Measurements from ENCODE around the gene CACTIN.

DNA sequence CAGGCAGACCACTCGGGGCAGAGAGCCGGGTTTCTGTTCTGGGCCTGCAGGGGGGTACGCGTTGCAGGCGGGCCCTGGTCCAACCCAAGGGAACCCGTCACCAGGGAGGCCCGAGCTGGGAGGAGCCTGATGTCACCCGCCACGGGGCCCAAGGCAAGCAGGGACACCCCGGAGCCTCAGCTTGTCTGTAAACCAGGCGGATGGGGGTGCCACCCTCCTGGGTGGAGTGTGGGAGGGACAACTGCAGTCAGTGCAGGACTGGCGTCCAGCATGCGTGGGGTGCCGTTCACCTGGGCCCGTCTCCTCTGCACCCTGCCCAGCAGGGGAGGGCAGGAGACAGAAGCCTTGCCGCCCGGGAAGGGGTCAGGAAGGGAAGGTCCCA lies 7.0 kb downstream of the CACTIN start:
- TF ChIP-seq, protein P1, sequence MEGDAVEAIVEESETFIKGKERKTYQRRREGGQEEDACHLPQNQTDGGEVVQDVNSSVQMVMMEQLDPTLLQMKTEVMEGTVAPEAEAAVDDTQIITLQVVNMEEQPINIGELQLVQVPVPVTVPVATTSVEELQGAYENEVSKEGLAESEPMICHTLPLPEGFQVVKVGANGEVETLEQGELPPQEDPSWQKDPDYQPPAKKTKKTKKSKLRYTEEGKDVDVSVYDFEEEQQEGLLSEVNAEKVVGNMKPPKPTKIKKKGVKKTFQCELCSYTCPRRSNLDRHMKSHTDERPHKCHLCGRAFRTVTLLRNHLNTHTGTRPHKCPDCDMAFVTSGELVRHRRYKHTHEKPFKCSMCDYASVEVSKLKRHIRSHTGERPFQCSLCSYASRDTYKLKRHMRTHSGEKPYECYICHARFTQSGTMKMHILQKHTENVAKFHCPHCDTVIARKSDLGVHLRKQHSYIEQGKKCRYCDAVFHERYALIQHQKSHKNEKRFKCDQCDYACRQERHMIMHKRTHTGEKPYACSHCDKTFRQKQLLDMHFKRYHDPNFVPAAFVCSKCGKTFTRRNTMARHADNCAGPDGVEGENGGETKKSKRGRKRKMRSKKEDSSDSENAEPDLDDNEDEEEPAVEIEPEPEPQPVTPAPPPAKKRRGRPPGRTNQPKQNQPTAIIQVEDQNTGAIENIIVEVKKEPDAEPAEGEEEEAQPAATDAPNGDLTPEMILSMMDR (IDR thresholded peaks at IDR 0.05; ENCODE audit: insufficient read depth, low read depth, low read length): no peak
- TF ChIP-seq EZH2 (IDR thresholded peaks at IDR 0.05; ENCODE audit: insufficient read depth, low read length): no peak

All from astrocyte (in vitro differentiated cells and primary cell).